Mucosa of descending colon (tissue), 3 donors: Measurements from ENCODE around the gene MIER2. TPM values are rescaled to one million over a fixed set of nuclear protein-coding genes. Genes with fewer than 3 reads are reported as not detected.

Experiments used
- ATAC-seq: fragments of 200-7000 bp; cut with Tn5 transposase; one replicate; pipeline ENCODE4 v1.9.1; 2020; ENCODE audit warnings: mild to moderate bottlenecking, moderate library complexity
- DNase-seq, 3 donors: peaks; one replicate each; pipeline ENCODE4 v3.0.0-alpha.2; 2020
- H3K36me3 ChIP-seq: fragments of 200-600 bp; one replicate; pipeline ENCODE4 v1.8.0; 2021; ENCODE audit warnings: low read depth, mild to moderate bottlenecking
- H3K4me1 ChIP-seq: fragments of 200-600 bp; one replicate; pipeline ENCODE4 v1.8.0; 2021; ENCODE audit warnings: low read depth, mild to moderate bottlenecking
- H3K4me3 ChIP-seq: fragments of 200-600 bp; one replicate; pipeline ENCODE4 v1.8.0; 2021; ENCODE audit warnings: mild to moderate bottlenecking
- H3K9me3 ChIP-seq: fragments of 200-600 bp; one replicate; pipeline ENCODE4 v1.8.0; 2021; ENCODE audit warnings: mild to moderate bottlenecking
- CTCF ChIP-seq: fragments of 200-600 bp; IDR thresholded peaks from one replicate; pipeline ENCODE4 v1.8.0; 2022; ENCODE audit warnings: antibody characterized with exemption, mild to moderate bottlenecking
- intact Hi-C, 2 donors: fragments of 100-400 bp; cut with DNase I in 1 of 2; cut with micrococcal nuclease in 1 of 2; formaldehyde crosslinking; loops; one replicate each; pipeline versions ENCODE4 v1.11.0 to v1.11.1; 2022; cut with DNase I, micrococcal nuclease
- total RNA-seq, 3 donors: library from RNA; stranded (reverse); fragmentation: NEBNext Ultra II Directional in 2 of 3; extraction: Animal tissue kit (Norgen Biotek cat#: 25700) in 2 of 3; gene quantifications; one replicate each; pipeline versions ENCODE4 v1.2.1 to v1.2.4, GENCODE V29; 2021 to 2023
- donor health status: DM: no; HTN: no; CAD: no; lungs with moderate emphysema.
- donor health status: DM: no; HTN: no; CAD: no.
- donor health status: DM: no; HTN: yes; CAD: no.

Gene MIER2
- total RNA-seq, 3 donors from 2014 or later = 13.4 to 28.3 (median 13.7) TPM

GRCh38 chr19:318509-318774, 26.2 kb downstream of the MIER2 start:
- Histone ChIP-seq H3K36me3 (no peaks in the 10 kb centered on the region), H3K4me3 (no peak overlapping the region), H3K9me3 (no peaks in the 10 kb centered on the region), H3K4me1 (no peaks in the 10 kb centered on the region)
- no peak for ATAC-seq
- no peak for DNase-seq
- no peak for TF ChIP-seq CTCF
- intact Hi-C loops = no loop called here

DNA sequence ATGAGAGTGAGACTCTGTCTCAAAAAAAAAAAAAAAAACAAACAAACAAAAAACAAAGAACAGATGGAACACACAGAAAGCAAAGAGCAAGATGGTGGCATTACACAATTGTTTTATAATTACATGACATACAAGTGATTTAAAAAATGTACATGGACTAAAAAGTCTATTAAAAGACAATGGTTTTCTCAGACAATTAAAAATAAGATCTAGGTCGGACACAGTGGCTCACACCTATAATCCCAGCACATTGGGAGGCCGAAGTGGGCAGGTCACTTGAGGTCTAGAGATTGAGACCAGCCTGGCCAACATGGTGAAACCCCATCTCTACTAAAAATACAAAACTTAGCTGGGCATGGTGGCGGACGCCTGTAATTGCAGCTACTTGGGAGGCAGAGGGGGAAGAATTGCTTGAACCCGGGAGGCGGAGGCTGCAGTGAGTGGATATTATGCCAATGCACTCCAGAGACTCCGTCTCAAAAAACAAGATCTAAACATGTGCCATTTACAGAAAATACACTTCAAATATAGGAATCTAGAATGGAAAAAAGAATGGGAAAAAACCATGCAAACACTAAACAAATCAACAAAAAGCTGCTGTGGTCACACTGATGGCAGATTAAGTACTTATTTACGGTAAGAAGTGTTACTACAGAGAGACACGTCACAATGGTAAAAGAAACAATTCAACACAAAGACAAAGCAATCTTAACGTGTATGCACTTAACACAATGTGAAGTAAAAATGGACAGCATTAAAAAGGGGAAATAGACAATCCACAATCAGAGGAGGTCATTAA, 26.7 kb downstream of the MIER2 start:
- intact Hi-C loops = no loop called here

DNA sequence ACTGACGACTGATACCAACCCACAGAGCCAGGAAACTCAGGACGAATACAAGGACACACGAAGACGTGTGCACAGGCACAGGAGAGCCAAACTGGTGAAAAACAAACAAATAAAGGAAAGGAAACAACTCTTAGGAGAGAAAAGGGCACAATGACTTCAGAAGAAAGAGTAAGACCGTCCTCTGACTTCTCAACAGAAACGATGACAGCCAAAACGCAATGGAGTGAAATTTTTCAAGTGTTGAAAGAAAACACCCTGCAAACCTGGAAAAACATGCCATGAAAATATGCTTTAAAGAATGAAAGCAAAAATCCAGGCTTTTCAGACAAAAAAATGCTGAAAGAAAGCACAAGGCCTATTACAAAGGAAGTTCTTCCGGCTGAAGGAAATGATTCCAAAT, 28.8 kb downstream of the MIER2 start:
- intact Hi-C loops = no loop called here

More for the DNA sequence above, 26.7 kb downstream of the MIER2 start:
- ATAC-seq (no peak), DNase-seq (peak in 1 of 3 donors; percentile 1)
- Histone ChIP-seq H3K9me3 (no peaks in the 10 kb centered on the region), H3K4me3 (no peak overlapping the region), H3K4me1 (no peaks in the 10 kb centered on the region), H3K36me3 (no peaks in the 10 kb centered on the region)
- TF ChIP-seq CTCF = no peak

GRCh38 chr19:313988-314815, 30.4 kb downstream of the MIER2 start:
- no peak for TF ChIP-seq CTCF

More for the DNA sequence above, 28.8 kb downstream of the MIER2 start:
- H3K4me3 ChIP-seq = no peak overlapping the region
- no peaks in the 10 kb centered on the region for H3K9me3 ChIP-seq
- H3K4me1 ChIP-seq = no peaks in the 10 kb centered on the region
- no peak for ATAC-seq
- no peaks in the 10 kb centered on the region for H3K36me3 ChIP-seq
- no peak for TF ChIP-seq CTCF
- no peak for DNase-seq

GRCh38 chr19:313169-313987, 31.2 kb downstream of the MIER2 start:
- DNase-seq (peak in 1 of 3 donors; percentile 40), ATAC-seq (no peak)
- intact Hi-C loops = no loop called here

More at GRCh38 chr19:313988-314815, 30.4 kb downstream of the MIER2 start:
- ATAC-seq = no peak
- H3K36me3 ChIP-seq = no peaks in the 10 kb centered on the region
- no peaks in the 10 kb centered on the region for H3K9me3 ChIP-seq
- DNase-seq = peak in 1 of 3 donors; percentile 23
- intact Hi-C loops = no loop called here
- H3K4me1 ChIP-seq = no peaks in the 10 kb centered on the region
- H3K4me3 ChIP-seq = no peak overlapping the region

More at GRCh38 chr19:313169-313987, 31.2 kb downstream of the MIER2 start:
- Histone ChIP-seq H3K36me3 (no peaks in the 10 kb centered on the region), H3K4me3 (no peak overlapping the region), H3K9me3 (no peaks in the 10 kb centered on the region), H3K4me1 (no peaks in the 10 kb centered on the region)
- no peak for TF ChIP-seq CTCF
